ENCODE data around the gene QRFP. TPM values are rescaled to one million over a fixed set of nuclear protein-coding genes. Genes with fewer than 3 reads are reported as not detected.

The QRFP gene
- total and polyA plus RNA-seq, 2 of the 8 experiments (the other 6 are each of a cell fraction or from before 2014, with no cell fraction given) = not detected

GRCh38 chr9:130872093-130872492 lies 24.5 kb downstream of the QRFP start:
- CTCF ChIA-PET (ENCODE audit: partially characterized antibody) = interaction anchor here (0.9 to 12.4 kb wide), 8 partner anchors 9 to 175 kb away, joined by 3 to 317 read pairs (median 6); partner anchors contain the start of gene QRFP
- no peak overlapping the region for H3K27ac ChIP-seq (ENCODE audit: low read depth, low read length)
- H3K36me3 ChIP-seq (ENCODE audit: control insufficient read depth in 2 of 4, insufficient read depth in 4 of 4, low read length in 3 of 4) = peaks cover 25 to 45% (median 42%) of the 10 kb centered on the region in 4 experiments
- no peak overlapping the region for H3K23ac ChIP-seq (ENCODE audit: insufficient read length)
- POLR2A ChIA-PET (ENCODE audit: partially characterized antibody) = no interaction called here
- no peak overlapping the region for H2BK5ac ChIP-seq (ENCODE audit: low read depth, low read length)
- H3K18ac ChIP-seq (ENCODE audit: extremely low read depth, low read length) = no peak overlapping the region
- H4K20me1 ChIP-seq (replicated peaks in 1 of 2; ENCODE audit: control insufficient read depth in 1 of 2, insufficient read depth in 2 of 2, low read length in 2 of 2) = peaks cover 2 to 10% of the 10 kb centered on the region in 2 experiments
- H2BK20ac ChIP-seq (ENCODE audit: low read length) = no peak overlapping the region
- WGBS, 2 experiments (ENCODE audit: extremely low coverage in 1 of 2, insufficient coverage in 1 of 2, insufficient read length in 1 of 2, insufficient replicate concordance in 2 of 2, low coverage in 1 of 2, low lambda C conversion rate in 2 of 2, missing lambda C conversion rate in 1 of 2) = 92% methylated on average over 15 of the region's 15 CpGs; no CpG with 5 or more reads in 1 of the 2 experiments
- H3K4ac ChIP-seq (replicated peaks; ENCODE audit: insufficient read length, low read depth, low read length) = no peak overlapping the region
- H3K4me3 ChIP-seq (ENCODE audit: extremely low read depth in 1 of 4, insufficient read depth in 2 of 4, low read depth in 3 of 4, low read length in 4 of 4) = no peak overlapping the region
- no peak overlapping the region for H3K9ac ChIP-seq (replicated peaks in 1 of 4; ENCODE audit: extremely low read depth in 1 of 4, low read depth in 3 of 4, low read length in 3 of 4)
- H2BK15ac ChIP-seq (ENCODE audit: low read length) = no peak overlapping the region
- H2AFZ ChIP-seq (ENCODE audit: low read length) = no peak overlapping the region
- H2BK12ac ChIP-seq (ENCODE audit: low read depth, low read length) = no peak overlapping the region
- no peak overlapping the region for H3K14ac ChIP-seq (ENCODE audit: insufficient read length)
- peaks cover 7% of the 10 kb centered on the region for H3K79me1 ChIP-seq (ENCODE audit: low read depth, low read length)
- no peak for FAIRE-seq
- no peaks in the 10 kb centered on the region for H3K4me1 ChIP-seq (replicated peaks in 1 of 4; ENCODE audit: control insufficient read depth in 3 of 4, insufficient read depth in 4 of 4, low read length in 3 of 4)
- H2AK5ac ChIP-seq (ENCODE audit: low read depth, low read length) = no peak overlapping the region
- H4K8ac ChIP-seq (ENCODE audit: extremely low read depth, insufficient read depth, low read length) = no peak overlapping the region
- no peak overlapping the region for H2BK120ac ChIP-seq (replicated peaks; ENCODE audit: low read depth, low read length)
- no peaks in the 10 kb centered on the region for H3K9me3 ChIP-seq (ENCODE audit: insufficient read depth in 2 of 2, low read depth in 1 of 2, low read length in 1 of 2)
- H3K79me2 ChIP-seq (ENCODE audit: control insufficient read depth in 1 of 2, insufficient read depth in 2 of 2, low read length in 2 of 2) = peaks cover 4 to 29% of the 10 kb centered on the region in 2 experiments; a peak in 3 of 4 replicates
- H3K56ac ChIP-seq (replicated peaks; ENCODE audit: insufficient read length, low read depth, low read length) = no peak overlapping the region
- TF ChIP-seq ASH2L (IDR thresholded peaks at IDR 0.05; ENCODE audit: low read length) (no peak), POLR2AphosphoS5 (IDR thresholded peaks at IDR 0.05; ENCODE audit: low read depth, low read length) (no peak)
- no peak overlapping the region for H3K4me2 ChIP-seq (ENCODE audit: insufficient read depth in 1 of 2, low read depth in 2 of 2, low read length in 2 of 2)
- H4K5ac ChIP-seq (ENCODE audit: insufficient read length, low read depth, low read length) = no peak overlapping the region
- no peaks in the 10 kb centered on the region for H3K23me2 ChIP-seq (ENCODE audit: low read depth, low read length)
- no peaks in the 10 kb centered on the region for H3K27me3 ChIP-seq (replicated peaks in 1 of 4; ENCODE audit: control insufficient read depth in 3 of 4, extremely low read depth in 1 of 4, insufficient read depth in 3 of 4, low read length in 3 of 4)
- no peak overlapping the region for H4K91ac ChIP-seq (replicated peaks; ENCODE audit: insufficient read length, low read length)
- DNase-seq (ENCODE audit: low read depth in 1 of 2, low spot score in 2 of 2) = no peak

Data from H1 (cell line).